ENCODE measurements around the gene LSP1. TPM values are rescaled to one million over a fixed set of nuclear protein-coding genes. Genes with fewer than 3 reads are reported as not detected.

The LSP1 gene
- total RNA-seq, 2 experiments from 2014 or later, result 228 to 232 TPM

DNA sequence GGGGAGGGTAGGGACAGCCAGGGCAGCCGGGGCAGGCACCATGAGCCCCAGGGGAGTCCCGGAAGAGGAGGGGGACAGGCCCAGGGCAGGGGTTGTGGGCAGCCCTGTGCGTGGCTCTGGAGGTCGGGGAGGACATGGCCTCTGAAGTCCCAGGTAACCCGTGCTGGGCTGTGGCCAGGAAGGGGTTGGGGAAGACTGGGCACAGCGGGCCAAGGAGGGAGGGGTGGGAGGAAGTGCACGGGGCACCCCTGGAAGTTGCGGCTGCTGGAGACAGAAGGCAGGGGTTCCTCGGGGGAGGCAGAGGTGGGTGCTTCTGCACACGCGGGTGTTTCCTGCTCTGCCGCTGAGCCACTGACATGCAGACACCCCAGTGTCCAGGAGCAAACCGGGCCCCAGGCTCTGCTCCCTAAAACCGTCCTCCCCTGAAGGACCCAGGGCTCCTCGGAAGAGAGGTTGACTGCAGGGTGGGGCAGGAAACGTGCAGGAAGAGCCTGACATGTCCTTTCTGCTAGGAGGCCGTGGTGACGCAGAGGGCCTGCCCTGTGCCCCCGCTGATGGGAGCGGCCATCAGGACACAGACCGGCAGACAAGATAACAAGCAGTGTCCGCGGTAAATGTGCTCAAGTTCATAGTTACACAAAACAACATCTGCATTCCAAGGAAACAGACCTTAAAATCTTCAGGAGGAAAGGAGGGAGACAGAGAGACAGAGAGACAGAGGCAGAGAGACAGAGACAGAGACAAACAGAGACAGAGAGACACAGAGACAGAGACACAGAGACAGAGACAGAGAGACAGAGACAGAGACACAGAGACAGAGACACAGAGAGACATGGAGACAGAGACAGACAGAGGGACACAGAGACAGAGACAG lies 8.4 kb upstream of the LSP1 start:
- H3K4me3 ChIP-seq (ENCODE audit: low read length), result peak overlapping the region; percentile 41

DNA sequence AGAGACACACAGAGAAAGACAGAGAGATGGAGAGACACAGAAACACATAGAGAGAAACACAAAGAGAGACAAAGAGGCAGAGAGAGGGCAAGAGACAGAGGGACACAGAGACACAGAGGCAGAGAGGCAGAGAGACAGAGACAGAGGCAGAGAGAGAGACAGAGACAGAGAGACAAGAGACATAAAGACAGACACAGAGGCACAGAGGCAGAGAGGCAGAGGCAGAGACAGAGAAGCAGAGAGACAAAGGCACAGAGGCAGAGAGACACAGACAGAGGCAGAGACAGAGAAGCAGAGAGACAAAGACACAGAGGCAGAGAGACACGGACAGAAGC lies 7.8 kb upstream of the LSP1 start:
- DNase-seq, result no peak
- TF ChIP-seq, protein P1, sequence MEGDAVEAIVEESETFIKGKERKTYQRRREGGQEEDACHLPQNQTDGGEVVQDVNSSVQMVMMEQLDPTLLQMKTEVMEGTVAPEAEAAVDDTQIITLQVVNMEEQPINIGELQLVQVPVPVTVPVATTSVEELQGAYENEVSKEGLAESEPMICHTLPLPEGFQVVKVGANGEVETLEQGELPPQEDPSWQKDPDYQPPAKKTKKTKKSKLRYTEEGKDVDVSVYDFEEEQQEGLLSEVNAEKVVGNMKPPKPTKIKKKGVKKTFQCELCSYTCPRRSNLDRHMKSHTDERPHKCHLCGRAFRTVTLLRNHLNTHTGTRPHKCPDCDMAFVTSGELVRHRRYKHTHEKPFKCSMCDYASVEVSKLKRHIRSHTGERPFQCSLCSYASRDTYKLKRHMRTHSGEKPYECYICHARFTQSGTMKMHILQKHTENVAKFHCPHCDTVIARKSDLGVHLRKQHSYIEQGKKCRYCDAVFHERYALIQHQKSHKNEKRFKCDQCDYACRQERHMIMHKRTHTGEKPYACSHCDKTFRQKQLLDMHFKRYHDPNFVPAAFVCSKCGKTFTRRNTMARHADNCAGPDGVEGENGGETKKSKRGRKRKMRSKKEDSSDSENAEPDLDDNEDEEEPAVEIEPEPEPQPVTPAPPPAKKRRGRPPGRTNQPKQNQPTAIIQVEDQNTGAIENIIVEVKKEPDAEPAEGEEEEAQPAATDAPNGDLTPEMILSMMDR (IDR thresholded peaks at IDR 0.05), result no peak
- intact Hi-C loops (cut with DNase I, micrococcal nuclease), result no loop called here
- no peaks in the 10 kb centered on the region for H3K9me3 Mint-ChIP-seq
- H3K27me3 Mint-ChIP-seq, result no peaks in the 10 kb centered on the region
- Histone ChIP-seq H3K9me3 (ENCODE audit: control insufficient read depth in 1 of 2, insufficient read depth in 1 of 2, low read length in 2 of 2) (no peaks in the 10 kb centered on the region), H3K27me3 (ENCODE audit: control insufficient read depth in 1 of 2, insufficient read depth in 2 of 2, low read length in 2 of 2) (no peaks in the 10 kb centered on the region), H3K36me3 (ENCODE audit: insufficient read depth, low read length) (no peaks in the 10 kb centered on the region), H3K4me1 (ENCODE audit: insufficient read depth, low read length) (peaks cover 78% of the 10 kb centered on the region), H3K27ac (ENCODE audit: low read depth in 1 of 2, low read length in 2 of 2) (peak overlapping the region; percentile 23 to 35), H3K4me3 (ENCODE audit: low read length) (no peak overlapping the region)
- H3K27ac Mint-ChIP-seq, result peak overlapping the region; percentile 90
- ChIA-PET CTCF (interaction anchor here (3.6 kb wide), 1 partner anchor 37 kb away, joined by 13 read pairs; no protein-coding TSS in a partner anchor), POLR2A (no interaction called here)
- peaks cover 54% of the 10 kb centered on the region for H3K4me1 Mint-ChIP-seq (ENCODE audit: low read depth)
- no peaks in the 10 kb centered on the region for H3K36me3 Mint-ChIP-seq (ENCODE audit: low read depth)
- H3K4me3 Mint-ChIP-seq, result peak overlapping the region; percentile 74
- peak; percentile 3 for ATAC-seq (ENCODE audit: poor library complexity)

More for the DNA sequence above, 8.4 kb upstream of the LSP1 start:
- Mint-ChIP-seq H3K4me1 (ENCODE audit: low read depth) (peaks cover 53% of the 10 kb centered on the region), H3K9me3 (no peaks in the 10 kb centered on the region), H3K27ac (peak overlapping the region; percentile 90), H3K27me3 (no peaks in the 10 kb centered on the region), H3K4me3 (peak overlapping the region; percentile 74), H3K36me3 (ENCODE audit: low read depth) (no peaks in the 10 kb centered on the region)
- H3K27me3 ChIP-seq (ENCODE audit: control insufficient read depth in 1 of 2, insufficient read depth in 2 of 2, low read length in 2 of 2), result no peaks in the 10 kb centered on the region
- TF ChIP-seq, protein P1 (IDR thresholded peaks at IDR 0.05), result no peak
- no peaks in the 10 kb centered on the region for H3K9me3 ChIP-seq (ENCODE audit: control insufficient read depth in 1 of 2, insufficient read depth in 1 of 2, low read length in 2 of 2)
- DNase-seq, result peak in 10 of 14 experiments; percentile 25 to 78 (median 52)
- ChIA-PET POLR2A (interaction anchor here (1.5 to 3.3 kb wide), 2 partner anchors 9 to 38 kb away, joined by 3 to 15 read pairs; partner anchors contain the start of gene LSP1), CTCF (no interaction called here)
- H3K36me3 ChIP-seq (ENCODE audit: insufficient read depth, low read length), result no peaks in the 10 kb centered on the region
- H3K27ac ChIP-seq (ENCODE audit: low read depth in 1 of 2, low read length in 2 of 2), result peak overlapping the region; percentile 23 to 35
- intact Hi-C loops (cut with DNase I, micrococcal nuclease), result no loop called here
- peaks cover 78% of the 10 kb centered on the region for H3K4me1 ChIP-seq (ENCODE audit: insufficient read depth, low read length)
- ATAC-seq (ENCODE audit: poor library complexity), result peak; percentile 61

DNA sequence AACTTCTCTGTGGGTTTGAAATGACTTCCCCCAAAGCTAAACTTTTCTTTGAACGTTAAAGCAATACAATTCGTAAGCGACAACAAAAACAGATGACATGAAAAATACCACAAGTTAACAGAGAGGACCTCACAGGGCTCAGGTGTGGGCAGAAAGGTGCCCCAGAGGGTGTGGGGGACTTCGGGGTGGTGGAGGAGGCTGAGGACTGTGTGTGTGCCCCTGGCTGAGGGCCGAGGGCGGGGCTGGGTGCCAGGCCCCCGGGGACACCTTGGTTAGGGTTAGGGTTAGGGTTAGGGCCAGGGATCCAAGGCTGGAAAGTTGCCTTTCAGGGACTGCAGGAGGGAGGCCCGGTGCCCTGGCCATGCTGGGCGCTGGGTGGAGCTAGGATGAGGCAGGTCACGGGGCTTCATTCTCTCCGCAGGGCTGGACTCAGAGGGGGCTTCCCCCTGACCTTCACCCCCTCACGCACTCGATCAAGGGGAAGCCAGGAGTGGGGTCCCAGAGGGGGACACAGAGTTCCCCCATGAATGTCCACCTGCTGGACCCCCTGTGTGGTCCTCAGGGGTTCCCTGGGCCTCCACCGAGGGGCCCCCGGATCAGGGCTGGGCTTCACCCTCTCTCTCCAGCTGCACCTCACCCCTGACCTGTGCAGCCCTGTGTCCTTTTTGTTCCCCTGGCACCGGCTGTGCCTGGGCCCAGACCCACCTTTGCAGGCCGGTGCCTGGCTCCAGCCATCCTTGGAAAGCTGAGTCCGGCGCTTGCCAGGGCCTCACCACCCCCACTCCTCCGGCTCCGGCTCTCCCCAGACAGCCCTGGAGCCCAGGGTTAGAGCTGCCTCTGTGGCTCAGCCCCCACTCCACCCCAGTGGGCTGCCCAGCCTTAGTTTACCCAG lies 7.1 kb upstream of the LSP1 start:
- Histone ChIP-seq H3K36me3 (ENCODE audit: insufficient read depth, low read length) (no peaks in the 10 kb centered on the region), H3K4me1 (ENCODE audit: insufficient read depth, low read length) (peaks cover 79% of the 10 kb centered on the region), H3K4me3 (ENCODE audit: low read length) (no peak overlapping the region), H3K27me3 (ENCODE audit: control insufficient read depth in 1 of 2, insufficient read depth in 2 of 2, low read length in 2 of 2) (no peaks in the 10 kb centered on the region), H3K9me3 (ENCODE audit: control insufficient read depth in 1 of 2, insufficient read depth in 1 of 2, low read length in 2 of 2) (no peaks in the 10 kb centered on the region), H3K27ac (ENCODE audit: low read depth in 1 of 2, low read length in 2 of 2) (no peak overlapping the region)
- peak; percentile 48 for ATAC-seq (ENCODE audit: poor library complexity)
- H3K27ac Mint-ChIP-seq, result peak overlapping the region; percentile 90
- TF ChIP-seq, protein P1 (IDR thresholded peaks at IDR 0.05), result no peak
- H3K4me3 Mint-ChIP-seq, result peak overlapping the region; percentile 74
- intact Hi-C loops (cut with DNase I, micrococcal nuclease), result no loop called here
- H3K27me3 Mint-ChIP-seq, result no peaks in the 10 kb centered on the region
- peak in 5 of 14 experiments; percentile 26 to 69 (median 44) for DNase-seq
- H3K4me1 Mint-ChIP-seq (ENCODE audit: low read depth), result peaks cover 61% of the 10 kb centered on the region
- CTCF ChIA-PET, result interaction anchor here (3.6 kb wide), 1 partner anchor 37 kb away, joined by 13 read pairs; no protein-coding TSS in a partner anchor
- no peaks in the 10 kb centered on the region for H3K9me3 Mint-ChIP-seq
- POLR2A ChIA-PET, result no interaction called here
- H3K36me3 Mint-ChIP-seq (ENCODE audit: low read depth), result no peaks in the 10 kb centered on the region
